Lower leg skin (tissue), 3 donors: Measurements from ENCODE around the gene CAB39L.

ENCODE experiments used
- CTCF ChIP-seq, 3 donors: fragments of 450-650 bp; IDR thresholded peaks; one replicate each; pipeline ENCODE4 v1.5.1; 2016; ENCODE audit warnings: antibody characterized with exemption in 3 of 3, mild to moderate bottlenecking in 3 of 3, moderate library complexity in 2 of 3
- POLR2A ChIP-seq, 2 donors: fragments of 450-650 bp; IDR thresholded peaks; one replicate each; pipeline ENCODE4 v1.6.1; 2016 to 2017; ENCODE audit warnings: antibody characterized with exemption in 2 of 2, mild to moderate bottlenecking in 1 of 2, moderate library complexity in 1 of 2

GRCh38 chr13:49346460-49346859 is 97.4 kb downstream of the CAB39L start:
- TF ChIP-seq CTCF (IDR thresholded peaks at IDR 0.05) (no peak), POLR2A (IDR thresholded peaks at IDR 0.05) (no peak)
